H1 (cell line): Measurements from ENCODE around the gene SBF2. TPM values are rescaled to one million over a fixed set of nuclear protein-coding genes. Genes with fewer than 3 reads are reported as not detected.

Experiments used
- CTCF ChIA-PET: fragments of 300-600 bp; sonication (Branson Sonifier 250); formaldehyde crosslinking; loops from one replicate; lab custom pipeline; 2021; ENCODE audit not compliant: partially characterized antibody; lab: Charles Lee
- POLR2A ChIA-PET: fragments of 300-600 bp; sonication (Branson Sonifier 250); formaldehyde crosslinking; loops from one replicate; lab custom pipeline; 2021; ENCODE audit warnings: inconsistent platforms; ENCODE audit not compliant: partially characterized antibody; lab: Charles Lee
- DNase-seq, 2 experiments: peaks; one replicate each; pipeline versions ENCODE4 v3.0.0 to v3.0.0-alpha.2; 2010 to 2022; ENCODE audit warnings: low spot score in 2 of 2, low read depth in 1 of 2, mixed read lengths in 1 of 2
- FAIRE-seq: peaks from 2 replicates; lab custom pipeline; 2011; peaks lifted over from hg19 to GRCh38; lab: Jason Lieb, UNC
- H2AFZ ChIP-seq: 2 replicates; pipeline ENCODE4 v1.8.1; 2012; ENCODE audit warnings: low read length, inconsistent platforms
- H2AK5ac ChIP-seq: 2 replicates; pipeline ENCODE4 v1.6.1; 2013; ENCODE audit warnings: low read depth, low read length
- H2BK120ac ChIP-seq: replicated peaks from 2 replicates; pipeline ENCODE3; 2013; ENCODE audit warnings: low read depth, low read length, inconsistent platforms
- H2BK12ac ChIP-seq: 2 replicates; pipeline ENCODE4 v1.6.1; 2013; ENCODE audit warnings: low read depth, low read length
- H2BK15ac ChIP-seq: 2 replicates; pipeline ENCODE4 v1.6.1; 2013; ENCODE audit warnings: low read length
- H2BK20ac ChIP-seq: 2 replicates; pipeline ENCODE4 v1.6.1; 2013; ENCODE audit warnings: low read length
- H2BK5ac ChIP-seq: 2 replicates; pipeline ENCODE4 v1.6.1; 2013; ENCODE audit warnings: low read depth, low read length
- H3K14ac ChIP-seq: 2 replicates; pipeline ENCODE4 v1.6.1; 2013; ENCODE audit warnings: inconsistent platforms; ENCODE audit not compliant: insufficient read length
- H3K18ac ChIP-seq: 2 replicates; pipeline ENCODE4 v1.6.1; 2013; ENCODE audit warnings: low read length; ENCODE audit errors: extremely low read depth
- H3K23ac ChIP-seq: 2 replicates; pipeline ENCODE4 v1.6.1; 2013; ENCODE audit warnings: inconsistent platforms; ENCODE audit not compliant: insufficient read length
- H3K23me2 ChIP-seq: 2 replicates; pipeline ENCODE4 v1.6.1; 2013; ENCODE audit warnings: low read depth, low read length
- H3K27ac ChIP-seq: 2 replicates; pipeline ENCODE4 v1.6.1; 2011; ENCODE audit warnings: low read depth, low read length, inconsistent platforms
- H3K27me3 ChIP-seq, 4 experiments: replicated peaks in 1 of 4; 1 replicate in 1 of 4; 2 replicates in 3 of 4; pipeline versions ENCODE4 v1.6.1 to v1.8.1; 2011 to 2013; ENCODE audit warnings: low read length in 3 of 4, mild to moderate bottlenecking in 3 of 4, inconsistent platforms in 2 of 4, mixed read lengths in 2 of 4, moderate library complexity in 1 of 4; ENCODE audit not compliant: control insufficient read depth in 3 of 4, insufficient read depth in 3 of 4; ENCODE audit errors: extremely low read depth in 1 of 4
- H3K36me3 ChIP-seq, 4 experiments: 2 replicates each; pipeline versions ENCODE4 v1.6.1 to v1.8.1; 2011 to 2013; ENCODE audit warnings: mild to moderate bottlenecking in 4 of 4, low read length in 3 of 4, moderate library complexity in 2 of 4, control low read depth in 1 of 4, inconsistent platforms in 1 of 4; ENCODE audit not compliant: insufficient read depth in 4 of 4, control insufficient read depth in 2 of 4
- H3K4ac ChIP-seq: replicated peaks from 2 replicates; pipeline ENCODE3; 2013; ENCODE audit warnings: low read length, low read depth, mixed read lengths, inconsistent platforms; ENCODE audit not compliant: insufficient read length
- H3K4me1 ChIP-seq, 4 experiments: replicated peaks in 1 of 4; 1 replicate in 1 of 4; 2 replicates in 3 of 4; pipeline versions ENCODE4 v1.6.1 to v1.8.1; 2011 to 2013; ENCODE audit warnings: low read length in 3 of 4, inconsistent platforms in 2 of 4, mixed read lengths in 1 of 4; ENCODE audit not compliant: insufficient read depth in 4 of 4, control insufficient read depth in 3 of 4
- H3K4me2 ChIP-seq, 2 experiments: 2 replicates each; pipeline versions ENCODE4 v1.6.1 to v1.8.1; 2011 to 2013; ENCODE audit warnings: low read depth in 2 of 2, low read length in 2 of 2, control low read depth in 1 of 2, inconsistent platforms in 1 of 2, mild to moderate bottlenecking in 1 of 2; ENCODE audit not compliant: insufficient read depth in 1 of 2
- H3K4me3 ChIP-seq, 4 experiments: fragments of 200-600, 300-600 bp in 1 of 4; sonication (generic), shearing (Covaris generic), sonication (Bioruptor Twin) in 1 of 4; 2 replicates each; pipeline versions ENCODE4 v1.5.1 to v1.8.1; 2011 to 2016; ENCODE audit warnings: low read length in 4 of 4, low read depth in 3 of 4, control low read depth in 2 of 4, inconsistent platforms in 2 of 4, mild to moderate bottlenecking in 2 of 4, mixed read lengths in 1 of 4, moderate library complexity in 1 of 4; ENCODE audit not compliant: insufficient read depth in 2 of 4; ENCODE audit errors: extremely low read depth in 1 of 4
- H3K56ac ChIP-seq: replicated peaks from 2 replicates; pipeline ENCODE3; 2013; ENCODE audit warnings: low read depth, mild to moderate bottlenecking, mixed read lengths, low read length, inconsistent platforms; ENCODE audit not compliant: insufficient read length
- H3K79me1 ChIP-seq: 2 replicates; pipeline ENCODE4 v1.6.1; 2013; ENCODE audit warnings: low read depth, low read length, control low read depth
- H3K79me2 ChIP-seq, 2 experiments: 2 replicates each; pipeline versions ENCODE4 v1.6.1 to v1.8.1; 2012 to 2013; ENCODE audit warnings: low read length in 2 of 2, mild to moderate bottlenecking in 2 of 2, inconsistent platforms in 1 of 2; ENCODE audit not compliant: insufficient read depth in 2 of 2, control insufficient read depth in 1 of 2
- H3K9ac ChIP-seq, 4 experiments: replicated peaks in 1 of 4; 1 replicate in 1 of 4; 2 replicates in 3 of 4; pipeline versions ENCODE4 v1.6.1 to v1.8.1; 2011 to 2013; ENCODE audit warnings: low read depth in 3 of 4, low read length in 3 of 4, control low read depth in 2 of 4, mild to moderate bottlenecking in 2 of 4, moderate library complexity in 2 of 4, inconsistent platforms in 1 of 4; ENCODE audit errors: extremely low read depth in 1 of 4
- H3K9me3 ChIP-seq, 2 experiments: 2 replicates each; pipeline versions ENCODE4 v1.6.1 to v1.8.1; 2012 to 2013; ENCODE audit warnings: mild to moderate bottlenecking in 2 of 2, moderate library complexity in 2 of 2, control low read depth in 1 of 2, inconsistent platforms in 1 of 2, low read depth in 1 of 2, low read length in 1 of 2, mixed read lengths in 1 of 2; ENCODE audit not compliant: insufficient read depth in 2 of 2
- H4K20me1 ChIP-seq, 2 experiments: replicated peaks in 1 of 2; 2 replicates each; pipeline versions ENCODE3 to v1.8.1; 2011 to 2013; ENCODE audit warnings: inconsistent platforms in 2 of 2, low read length in 2 of 2, mild to moderate bottlenecking in 1 of 2; ENCODE audit not compliant: insufficient read depth in 2 of 2, control insufficient read depth in 1 of 2
- H4K5ac ChIP-seq: 2 replicates; pipeline ENCODE4 v1.6.1; 2013; ENCODE audit warnings: low read length, low read depth, mixed read lengths, inconsistent platforms; ENCODE audit not compliant: insufficient read length
- H4K8ac ChIP-seq: 2 replicates; pipeline ENCODE4 v1.8.0; 2013; ENCODE audit warnings: mild to moderate bottlenecking, moderate library complexity, low read length, inconsistent platforms; ENCODE audit not compliant: insufficient read depth; ENCODE audit errors: extremely low read depth
- H4K91ac ChIP-seq: replicated peaks from 2 replicates; pipeline ENCODE3; 2013; ENCODE audit warnings: low read length, mixed read lengths, inconsistent platforms; ENCODE audit not compliant: insufficient read length
- CREB1 ChIP-seq: IDR thresholded peaks from 2 replicates; pipeline ENCODE4 v1.6.1; 2012; ENCODE audit warnings: inconsistent platforms
- EP300 ChIP-seq, 2 experiments: IDR thresholded peaks; 1 replicate in 1 of 2; 2 replicates in 1 of 2; pipeline ENCODE4 v1.6.1; 2011 to 2012; ENCODE audit warnings: low read depth in 2 of 2, low read length in 2 of 2, mild to moderate bottlenecking in 2 of 2, borderline replicate concordance in 1 of 2, inconsistent platforms in 1 of 2, moderate library complexity in 1 of 2
- EZH2 ChIP-seq: fragments of 200-600 bp; sonication (generic); IDR thresholded peaks from 2 replicates; pipeline ENCODE4 v1.7.1; 2012; ENCODE audit warnings: low read depth, mild to moderate bottlenecking, moderate library complexity, low read length, inconsistent platforms; ENCODE audit not compliant: severe bottlenecking
- HDAC2 ChIP-seq, 2 experiments: fragments of 300-600 bp in 1 of 2; sonication (generic) in 1 of 2; IDR thresholded peaks; 2 replicates each; pipeline ENCODE4 v1.6.1; 2011 to 2012; ENCODE audit warnings: low read depth in 2 of 2, low read length in 2 of 2, mild to moderate bottlenecking in 2 of 2, moderate library complexity in 2 of 2, borderline replicate concordance in 1 of 2, inconsistent platforms in 1 of 2
- RBBP5 ChIP-seq: IDR thresholded peaks from 2 replicates; pipeline ENCODE4 v1.7.1; 2012; ENCODE audit warnings: low read depth, mild to moderate bottlenecking, inconsistent platforms, low read length, moderate library complexity, borderline replicate concordance
- SIX5 ChIP-seq: IDR thresholded peaks from 2 replicates; pipeline ENCODE4 v1.6.1; 2011; ENCODE audit warnings: mild to moderate bottlenecking, low read depth, low read length
- TCF12 ChIP-seq: IDR thresholded peaks from 2 replicates; pipeline ENCODE4 v1.6.1; 2011; ENCODE audit warnings: low read depth, mild to moderate bottlenecking, low read length
- polyA plus RNA-seq, 7 experiments: library from polyadenylated mRNA; depleted of rRNA in 3 of 7; stranded (reverse) in 5 of 7; unstranded in 2 of 7; fragments of >200 nt in 5 of 7; fragments of 200-250 nt in 2 of 7; gene quantifications; 1 replicate in 5 of 7; 2 replicates in 1 of 7; 4 replicates in 1 of 7; pipeline versions ENCODE4 v1.2.1 to v1.2.3, GENCODE V29; 2011 to 2013; ENCODE audit warnings: missing spikeins in 2 of 7, mixed read lengths in 2 of 7
- total RNA-seq: library from RNA; stranded (reverse); fragmentation: NEBNext Ultra II Directional; extraction: Animal tissue kit (Norgen Biotek cat#: 25700); gene quantifications from 2 replicates; pipeline ENCODE4 v1.2.1, GENCODE V29; 2021
- TF ChIP-seq, protein P1 (sequence below): IDR thresholded peaks from 2 replicates; pipeline ENCODE4 v1.6.1; 2011; ENCODE audit warnings: low read depth, mild to moderate bottlenecking, low read length; ENCODE audit not compliant: insufficient read depth

Gene SBF2
- total and polyA plus RNA-seq, 2 of the 8 experiments (the other 6 are each of a cell fraction or from before 2014, with no cell fraction given), result 36.7 to 50.5 TPM

DNA sequence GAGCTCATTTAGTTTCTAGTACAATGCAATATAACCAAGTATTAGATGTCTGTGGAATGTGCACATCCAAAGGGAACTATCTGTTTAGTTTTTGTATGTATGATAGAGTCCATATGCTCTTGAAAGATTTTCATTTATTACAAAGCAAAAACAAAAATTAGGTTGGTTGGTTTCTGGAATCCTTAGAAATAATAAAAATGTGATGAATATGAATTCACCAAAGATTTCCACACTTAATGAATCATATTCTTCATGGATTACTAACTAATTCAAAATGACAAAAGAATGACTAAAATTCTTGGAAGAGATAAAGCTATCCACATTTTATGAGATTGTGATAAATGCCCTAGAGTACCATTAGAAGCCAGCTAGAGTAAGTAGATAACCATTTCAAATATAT is 261.1 kb downstream of the SBF2 start:
- no peak for FAIRE-seq

More for the DNA sequence above, 261.1 kb downstream of the SBF2 start:
- CTCF ChIA-PET, result interaction anchor here (0.7 to 1.9 kb wide), 2 partner anchors 60 to 324 kb away, joined by 3 to 5 read pairs; no protein-coding TSS in a partner anchor
- Histone ChIP-seq H4K5ac (no peak overlapping the region), H2BK12ac (no peak overlapping the region), H2BK15ac (no peak overlapping the region), H3K4me3 (no peak overlapping the region), H3K4ac (no peak overlapping the region), H2AK5ac (no peak overlapping the region), H3K18ac (no peak overlapping the region), H3K4me2 (no peak overlapping the region), H3K56ac (no peak overlapping the region), H4K8ac (no peak overlapping the region), H3K27me3 (no peaks in the 10 kb centered on the region), H3K4me1 (no peaks in the 10 kb centered on the region), H3K79me1 (no peaks in the 10 kb centered on the region), H2BK5ac (no peak overlapping the region), H3K9me3 (no peaks in the 10 kb centered on the region; a peak in 1 of 4 replicates), H3K36me3 (peaks cover 0 to 2% (median under 1%) of the 10 kb centered on the region in 4 experiments; a peak in 3 of 8 replicates), H3K23me2 (no peaks in the 10 kb centered on the region), H2AFZ (no peak overlapping the region), H3K23ac (no peak overlapping the region), H3K14ac (no peak overlapping the region)
- DNase-seq, result no peak
- TF ChIP-seq RBBP5 (no peak), EP300 (IDR thresholded peaks at IDR 0.05; ENCODE audit: borderline replicate concordance in 1 of 2, low read depth in 2 of 2, low read length in 2 of 2) (no peak), TCF12 (no peak), HDAC2 (IDR thresholded peaks at IDR 0.05; ENCODE audit: borderline replicate concordance in 1 of 2, low read depth in 2 of 2, low read length in 2 of 2) (no peak), SIX5 (no peak), EZH2 (no peak), CREB1 (no peak)
- TF ChIP-seq, protein P1, sequence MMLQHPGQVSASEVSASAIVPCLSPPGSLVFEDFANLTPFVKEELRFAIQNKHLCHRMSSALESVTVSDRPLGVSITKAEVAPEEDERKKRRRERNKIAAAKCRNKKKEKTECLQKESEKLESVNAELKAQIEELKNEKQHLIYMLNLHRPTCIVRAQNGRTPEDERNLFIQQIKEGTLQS, result no peak
- TF ChIP-seq, all 59 proteins: peak for 0
- Histone ChIP-seq H2BK120ac (no peak overlapping the region), H4K91ac (no peak overlapping the region), H3K79me2 (no peaks in the 10 kb centered on the region), H3K27ac (no peak overlapping the region), H3K9ac (no peak overlapping the region), H4K20me1 (no peaks in the 10 kb centered on the region), H2BK20ac (no peak overlapping the region)
- POLR2A ChIA-PET, result no interaction called here
